Measurements from ENCODE around the gene GPR153. TPM values are rescaled to one million over a fixed set of nuclear protein-coding genes. Genes with fewer than 3 reads are reported as not detected.
A peak's percentile ranks its signal among the peaks of the same experiment; 100 is the strongest.

Gene GPR153
- total RNA-seq, 4 donors from 2014 or later, result 3.3 to 162 (median 121) TPM

DNA sequence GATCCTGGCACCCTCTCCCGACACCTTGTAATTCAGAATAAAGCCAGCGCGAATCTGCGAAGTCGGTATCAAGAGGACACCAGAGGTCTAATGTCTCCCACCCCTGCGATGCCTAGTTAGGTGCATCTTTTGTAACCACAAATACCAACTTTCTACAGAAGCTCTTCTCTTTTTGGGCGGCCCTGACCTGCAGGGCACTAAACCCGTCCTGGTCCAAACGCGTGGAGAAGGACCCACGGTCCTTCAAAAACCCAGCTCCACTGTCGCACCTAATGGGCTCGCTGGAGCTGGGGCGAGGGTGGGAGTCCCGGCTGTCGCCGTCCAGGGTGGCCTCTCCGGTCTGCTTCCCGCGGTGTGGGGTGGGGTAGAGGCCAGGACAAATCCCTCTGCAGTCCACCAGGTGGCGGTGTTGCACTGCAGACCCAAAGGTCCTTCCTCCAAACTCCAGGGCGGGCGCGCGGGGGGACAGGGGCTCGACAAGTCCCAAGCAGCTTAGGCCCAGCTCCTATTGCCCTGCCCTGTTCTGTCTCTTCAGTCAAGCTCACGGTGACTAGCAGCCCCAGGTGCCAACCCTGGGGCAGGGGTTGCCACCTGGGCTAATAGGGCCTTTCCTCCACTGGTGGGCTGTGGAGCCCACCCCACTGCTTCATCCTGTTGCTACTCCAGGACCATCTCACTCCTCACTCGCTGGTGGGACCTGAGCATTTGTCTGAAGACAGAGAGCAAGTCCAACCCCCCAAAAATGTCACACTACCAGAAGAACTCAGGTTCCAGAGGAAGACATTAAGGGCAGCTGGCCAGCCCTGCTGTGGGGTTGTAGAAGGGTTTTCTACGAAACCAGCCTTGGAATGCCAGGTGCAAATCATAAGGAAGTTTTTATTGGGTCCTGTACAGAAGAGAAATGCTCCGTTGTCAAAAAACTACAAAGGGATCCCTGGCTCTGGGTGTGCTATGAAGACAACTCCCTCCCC lies 14.1 kb downstream of the GPR153 start:
- Histone ChIP-seq H3K27me3 (peaks cover 0 to 39% of the 10 kb centered on the region in 2 donors), H3K36me3 (no peaks in the 10 kb centered on the region), H3K4me3 (peak overlapping the region in 1 of 4 donors; percentile 23), H3K9me3 (no peaks in the 10 kb centered on the region), H3K4me1 (peaks cover 4 to 39% (median 20%) of the 10 kb centered on the region in 4 donors), H3K27ac (peak overlapping the region in 1 of 4 donors; percentile 12)
- DNase-seq, result peak; percentile 71 to 89 (median 89)
- TF ChIP-seq, protein P1, sequence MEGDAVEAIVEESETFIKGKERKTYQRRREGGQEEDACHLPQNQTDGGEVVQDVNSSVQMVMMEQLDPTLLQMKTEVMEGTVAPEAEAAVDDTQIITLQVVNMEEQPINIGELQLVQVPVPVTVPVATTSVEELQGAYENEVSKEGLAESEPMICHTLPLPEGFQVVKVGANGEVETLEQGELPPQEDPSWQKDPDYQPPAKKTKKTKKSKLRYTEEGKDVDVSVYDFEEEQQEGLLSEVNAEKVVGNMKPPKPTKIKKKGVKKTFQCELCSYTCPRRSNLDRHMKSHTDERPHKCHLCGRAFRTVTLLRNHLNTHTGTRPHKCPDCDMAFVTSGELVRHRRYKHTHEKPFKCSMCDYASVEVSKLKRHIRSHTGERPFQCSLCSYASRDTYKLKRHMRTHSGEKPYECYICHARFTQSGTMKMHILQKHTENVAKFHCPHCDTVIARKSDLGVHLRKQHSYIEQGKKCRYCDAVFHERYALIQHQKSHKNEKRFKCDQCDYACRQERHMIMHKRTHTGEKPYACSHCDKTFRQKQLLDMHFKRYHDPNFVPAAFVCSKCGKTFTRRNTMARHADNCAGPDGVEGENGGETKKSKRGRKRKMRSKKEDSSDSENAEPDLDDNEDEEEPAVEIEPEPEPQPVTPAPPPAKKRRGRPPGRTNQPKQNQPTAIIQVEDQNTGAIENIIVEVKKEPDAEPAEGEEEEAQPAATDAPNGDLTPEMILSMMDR (IDR thresholded peaks at IDR 0.05), result peak; percentile 96 to 98 (median 97)
- peak in 1 of 2 donors; percentile 22 for TF ChIP-seq POLR2A (IDR thresholded peaks at IDR 0.05)

DNA sequence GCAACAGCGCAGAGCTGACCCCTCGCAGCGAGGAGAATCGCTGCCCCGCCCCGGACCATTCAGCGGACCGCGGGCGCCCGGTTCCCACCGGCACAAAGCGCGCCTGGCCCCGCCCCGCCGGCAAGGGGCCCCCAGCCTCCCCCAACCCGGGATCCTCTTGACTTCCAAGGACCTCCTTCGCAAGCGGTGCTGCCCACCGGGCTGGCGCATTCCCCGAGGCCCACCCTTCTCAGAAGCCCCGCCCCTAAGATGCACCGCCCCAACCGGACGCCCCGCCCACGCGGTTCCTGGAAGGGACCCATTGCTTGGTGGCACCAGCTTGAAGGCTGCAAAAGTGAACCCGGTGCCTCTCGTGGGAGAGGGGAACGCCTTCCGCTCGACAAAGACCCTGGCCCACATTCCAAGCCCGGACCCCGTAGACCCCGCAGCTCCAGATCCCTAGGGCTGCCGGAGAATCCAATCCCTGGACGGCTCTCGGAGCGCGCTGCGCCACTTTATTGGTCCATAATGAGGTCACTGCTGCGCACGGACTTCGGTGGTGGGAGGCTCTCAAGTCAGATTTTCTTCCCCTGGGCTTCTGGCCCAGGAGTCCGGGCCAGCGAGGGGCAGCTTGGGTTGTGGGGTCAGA lies 14.9 kb downstream of the GPR153 start:
- Histone ChIP-seq H3K4me3 (peak overlapping the region in 3 of 4 donors; percentile 7 to 23 (median 20)), H3K27me3 (peaks cover 0 to 45% of the 10 kb centered on the region in 2 donors), H3K4me1 (peaks cover 4 to 43% (median 21%) of the 10 kb centered on the region in 4 donors), H3K27ac (peak overlapping the region in 1 of 4 donors; percentile 12), H3K36me3 (no peaks in the 10 kb centered on the region), H3K9me3 (no peaks in the 10 kb centered on the region)
- TF ChIP-seq, protein P1 (IDR thresholded peaks at IDR 0.05), result no peak
- TF ChIP-seq POLR2A (IDR thresholded peaks at IDR 0.05), result no peak
- DNase-seq, result peak in 2 of 3 donors; percentile 67 to 75

DNA sequence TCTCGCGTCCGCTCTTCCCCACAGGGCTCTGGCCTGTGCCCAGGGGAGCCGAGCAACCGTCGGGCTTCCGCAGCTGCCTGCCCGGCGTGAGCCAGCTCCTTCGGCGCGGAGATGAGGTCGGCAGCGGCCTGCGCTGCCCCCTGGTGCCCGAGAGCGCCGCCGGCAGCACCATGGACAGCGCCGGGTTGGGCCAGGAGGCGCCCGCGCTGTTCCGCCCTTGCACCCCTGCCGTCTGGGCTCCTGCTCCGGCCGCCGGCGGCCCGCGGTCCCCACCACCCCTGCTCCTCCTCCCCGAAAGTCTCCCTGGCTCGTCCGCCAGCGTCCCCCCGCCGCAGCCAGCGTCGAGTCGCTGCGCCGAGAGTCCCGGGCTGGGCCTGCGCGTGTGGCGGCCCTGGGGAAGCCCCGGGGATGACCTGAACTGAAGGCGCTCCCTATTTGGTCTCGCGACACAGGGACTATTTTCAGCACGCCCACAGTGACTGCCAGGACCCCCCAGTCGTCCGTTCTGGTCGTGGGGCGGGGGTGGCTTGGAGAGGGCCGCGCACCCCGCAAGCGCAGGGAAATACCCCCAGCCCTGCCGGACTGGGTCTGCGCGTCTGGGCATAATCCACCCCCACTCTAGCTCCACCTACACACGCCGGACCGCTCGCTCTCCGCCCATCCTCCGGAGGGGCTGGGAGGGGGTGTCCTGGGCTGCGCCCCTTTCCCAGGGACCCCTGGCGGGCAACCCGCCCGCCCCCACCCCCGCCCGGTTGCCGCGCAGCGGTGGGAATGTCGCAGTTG lies 15.6 kb downstream of the GPR153 start:
- H3K9me3 ChIP-seq, result no peaks in the 10 kb centered on the region
- peak overlapping the region in 3 of 4 donors; percentile 7 to 23 (median 20) for H3K4me3 ChIP-seq
- peaks cover 4 to 42% (median 21%) of the 10 kb centered on the region in 4 donors for H3K4me1 ChIP-seq
- peak; percentile 53 to 89 (median 85) for DNase-seq
- no peaks in the 10 kb centered on the region for H3K36me3 ChIP-seq
- TF ChIP-seq, protein P1 (IDR thresholded peaks at IDR 0.05), result peak; percentile 48 to 97 (median 88)
- TF ChIP-seq POLR2A (IDR thresholded peaks at IDR 0.05), result no peak
- peaks cover 0 to 45% of the 10 kb centered on the region in 2 donors for H3K27me3 ChIP-seq
- no peak overlapping the region for H3K27ac ChIP-seq

DNA sequence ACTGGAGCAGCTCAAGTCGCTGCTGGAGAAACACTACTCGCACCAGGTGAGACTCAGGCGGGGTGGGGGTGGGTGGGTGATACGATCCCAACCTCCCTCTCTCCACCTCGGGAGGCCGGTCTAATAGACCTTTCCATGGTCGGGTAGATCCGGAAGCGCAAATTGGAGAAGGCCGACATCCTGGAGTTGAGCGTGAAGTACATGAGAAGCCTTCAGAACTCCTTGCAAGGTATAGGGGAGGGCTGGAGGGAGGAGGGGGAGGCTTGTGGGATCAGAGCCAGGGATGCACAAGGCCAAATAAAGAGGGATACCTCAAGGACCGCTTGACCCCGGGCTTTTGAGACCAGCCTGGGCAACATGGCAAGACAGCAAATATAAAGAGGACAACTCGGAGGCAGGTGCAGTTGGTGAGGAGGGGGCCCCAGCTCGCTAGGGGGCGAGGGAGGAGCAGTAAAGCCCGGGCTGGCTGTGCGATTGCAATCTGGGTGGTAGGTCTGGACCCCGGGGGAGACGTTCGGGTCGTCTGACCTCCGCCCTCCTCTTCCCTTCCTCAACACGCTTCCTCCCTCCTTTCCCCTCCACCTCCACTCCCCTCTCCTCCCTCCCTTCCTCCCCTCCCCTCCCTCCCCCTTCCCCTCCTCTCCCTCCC lies 16.4 kb downstream of the GPR153 start:
- Histone ChIP-seq H3K36me3 (no peaks in the 10 kb centered on the region), H3K27ac (no peak overlapping the region), H3K4me1 (peaks cover 4 to 36% (median 21%) of the 10 kb centered on the region in 4 donors), H3K9me3 (no peaks in the 10 kb centered on the region), H3K4me3 (no peak overlapping the region), H3K27me3 (peaks cover 0 to 45% of the 10 kb centered on the region in 2 donors)
- TF ChIP-seq, protein P1 (IDR thresholded peaks at IDR 0.05), result no peak
- no peak for TF ChIP-seq POLR2A (IDR thresholded peaks at IDR 0.05)
- peak in 1 of 3 donors; percentile 44 for DNase-seq

All from Peyer's patch (tissue), 4 donors.